GM21786 (cell line): Measurements from ENCODE around the gene IMPDH2.

Experiments used
- ATAC-seq: cut with Tn5 transposase; IDR thresholded peaks from one replicate; pipeline ENCODE4 v1.9.1; 2021; ENCODE audit not compliant: unreplicated experiment

IMPDH2 gene

DNA sequence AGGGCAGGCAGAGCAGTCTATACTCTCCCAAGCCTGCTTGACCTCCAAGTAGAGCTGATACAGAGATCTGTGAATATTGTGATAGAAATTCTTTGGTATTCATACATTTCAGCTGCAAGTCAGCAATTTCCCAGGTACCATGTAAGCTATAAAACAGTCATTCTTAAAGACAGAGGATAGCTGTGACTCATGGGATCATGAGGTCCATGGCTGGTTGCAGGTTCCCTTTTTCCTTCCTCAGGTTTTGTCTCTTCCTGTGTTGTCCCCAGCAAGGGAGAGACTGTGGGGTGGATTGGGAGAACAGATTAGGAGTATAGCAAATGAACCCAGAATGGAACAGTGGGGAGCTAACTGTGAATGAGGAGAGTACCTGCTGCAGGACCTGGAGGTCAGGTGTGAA is 44.5 kb downstream of the IMPDH2 start:
- ATAC-seq: no peak

DNA sequence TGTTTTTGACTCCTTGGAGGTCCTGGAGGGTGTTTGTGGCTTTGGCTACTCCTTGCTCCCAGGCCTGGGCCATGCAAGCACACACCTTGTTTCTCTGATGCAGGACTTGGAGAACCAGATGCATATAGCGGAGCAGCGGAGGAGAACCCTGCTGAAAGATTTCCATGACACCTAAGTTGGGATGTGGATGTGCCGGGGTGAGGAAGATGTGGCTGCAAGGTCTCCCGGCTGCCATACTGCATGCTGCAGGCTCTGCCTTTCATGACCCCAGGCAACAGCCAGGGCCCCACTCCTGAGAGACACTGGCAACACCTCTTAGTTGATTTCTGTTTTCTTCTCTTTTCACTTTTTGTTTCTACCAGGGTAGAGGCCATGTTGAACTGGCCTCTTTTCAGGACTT is 46.1 kb downstream of the IMPDH2 start:
- no peak for ATAC-seq

DNA sequence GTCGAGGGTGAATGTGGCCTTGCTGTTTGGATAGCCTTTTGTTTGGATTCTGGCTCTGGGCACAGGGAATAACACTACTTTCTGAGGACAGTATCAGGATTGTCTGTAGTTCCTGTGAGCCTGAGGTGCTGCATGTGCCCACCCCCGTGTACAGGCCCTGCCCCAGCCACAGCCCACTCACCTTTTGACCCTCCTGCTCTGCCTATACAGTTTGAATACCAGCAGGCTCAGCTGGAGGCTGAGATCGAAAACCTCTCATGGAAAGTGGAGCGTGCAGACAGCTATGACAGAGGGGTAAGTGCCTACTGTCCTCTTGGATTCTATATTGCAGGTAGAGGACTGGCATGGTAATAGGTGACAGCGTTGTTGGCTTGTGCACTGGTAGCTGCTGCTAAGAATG is 46.5 kb downstream of the IMPDH2 start:
- no peak for ATAC-seq

DNA sequence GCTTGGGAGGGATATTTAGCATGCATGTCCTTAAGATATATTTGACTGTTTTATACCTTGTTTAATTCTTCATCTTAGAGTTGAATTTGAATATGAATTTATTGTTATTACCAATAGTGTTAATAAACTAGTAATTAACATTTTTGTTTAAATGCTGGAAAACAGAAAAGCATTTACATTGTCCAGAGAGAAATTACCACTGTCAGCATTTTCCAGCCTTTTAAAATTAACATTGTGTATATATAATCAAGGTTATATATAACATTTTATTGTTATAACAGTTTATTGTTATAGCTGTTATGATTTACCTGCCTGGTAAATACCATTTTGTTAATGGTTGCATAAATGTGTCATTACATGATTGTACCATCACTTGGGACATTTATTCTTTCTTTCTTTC is 47.2 kb downstream of the IMPDH2 start:
- no peak for ATAC-seq

DNA sequence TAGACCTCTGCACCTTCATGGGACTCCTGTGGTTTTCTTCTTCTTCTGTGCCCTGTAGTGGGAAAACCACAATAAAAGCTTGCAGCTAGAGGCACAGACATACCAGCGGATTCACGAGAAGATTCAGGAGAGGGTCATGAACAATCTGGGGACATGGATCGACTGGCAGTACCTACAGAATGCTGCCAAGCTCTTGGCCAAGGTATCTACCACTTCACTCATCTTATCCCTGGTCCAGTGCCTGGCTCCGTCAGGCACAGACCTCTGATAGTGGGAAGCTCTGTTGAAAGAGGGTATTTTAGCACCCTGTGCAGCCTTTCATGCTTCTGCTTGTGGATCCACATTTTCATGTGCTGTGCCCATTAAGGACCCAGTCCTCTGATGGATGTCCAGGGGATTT is 48.9 kb downstream of the IMPDH2 start:
- ATAC-seq: no peak

DNA sequence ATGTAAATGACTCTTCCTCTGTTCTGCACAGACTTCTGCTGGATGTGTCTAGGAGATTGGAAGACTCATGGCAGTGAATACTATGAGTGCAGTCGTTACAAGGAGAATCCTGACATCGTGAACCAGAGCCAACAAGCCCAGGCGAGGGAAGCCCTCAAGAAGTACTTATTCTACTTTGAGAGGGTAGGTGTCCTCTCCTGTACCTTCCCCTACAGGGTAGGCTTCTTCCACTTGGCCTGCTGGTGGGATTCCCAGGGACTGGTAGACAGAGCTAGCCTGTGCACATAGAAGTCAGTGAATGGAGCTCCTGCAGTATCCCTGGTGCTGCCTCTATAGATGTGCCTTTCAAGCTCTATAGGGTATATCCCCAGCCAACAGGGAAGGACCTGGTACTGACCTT is 49.7 kb downstream of the IMPDH2 start:
- no peak for ATAC-seq
